ENCODE results near the gene CD2. TPM values are rescaled to one million over a fixed set of nuclear protein-coding genes. Genes with fewer than 3 reads are reported as not detected.

Gene CD2
- total RNA-seq, 2 donors from 2014 or later: 2.1 TPM; not detected in 1

GRCh38 chr1:116763787-116764465, 9.7 kb downstream of the CD2 start:
- Histone ChIP-seq H3K36me3 (replicated peaks in 1 of 2; ENCODE audit: insufficient read depth in 1 of 2, low read depth in 2 of 2) (no peaks in the 10 kb centered on the region), H3K4me1 (peaks cover 4% of the 10 kb centered on the region), H3K27ac (no peak overlapping the region), H3K27me3 (no peaks in the 10 kb centered on the region), H3K9me3 (no peaks in the 10 kb centered on the region), H3K4me3 (no peak overlapping the region)
- intact Hi-C loops (cut with DNase I): no loop called here
- WGBS, 2 donors: 65 to 72% methylated on average over 11 of the region's 11 CpGs
- peak; percentile 55 to 71 (median 58) for DNase-seq
- ATAC-seq: peak; percentile 69
- TF ChIP-seq CTCF (IDR thresholded peaks at IDR 0.05): peak; percentile 35 to 62 (median 56)
- no peak for TF ChIP-seq POLR2A (IDR thresholded peaks at IDR 0.05)

DNA sequence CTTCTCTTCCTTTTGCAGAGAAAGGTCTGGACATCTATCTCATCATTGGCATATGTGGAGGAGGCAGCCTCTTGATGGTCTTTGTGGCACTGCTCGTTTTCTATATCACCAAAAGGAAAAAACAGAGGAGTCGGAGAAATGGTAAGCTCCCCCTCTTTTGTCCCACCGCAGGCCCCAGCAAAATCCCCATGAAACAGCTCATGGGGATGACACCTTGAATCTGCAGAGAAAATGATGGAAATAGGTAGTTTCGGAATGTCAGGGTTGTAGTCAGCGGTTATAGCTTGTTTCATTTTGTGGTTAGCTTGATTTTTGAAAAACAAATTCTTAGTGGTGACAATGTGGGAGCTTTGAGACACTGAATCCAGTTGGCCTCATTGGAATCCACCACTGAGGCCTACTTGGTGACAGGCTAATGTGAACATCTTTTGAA, 10.3 kb downstream of the CD2 start:
- intact Hi-C loops (cut with DNase I): no loop called here
- no peak for TF ChIP-seq CTCF (IDR thresholded peaks at IDR 0.05)
- TF ChIP-seq POLR2A (IDR thresholded peaks at IDR 0.05): no peak

DNA sequence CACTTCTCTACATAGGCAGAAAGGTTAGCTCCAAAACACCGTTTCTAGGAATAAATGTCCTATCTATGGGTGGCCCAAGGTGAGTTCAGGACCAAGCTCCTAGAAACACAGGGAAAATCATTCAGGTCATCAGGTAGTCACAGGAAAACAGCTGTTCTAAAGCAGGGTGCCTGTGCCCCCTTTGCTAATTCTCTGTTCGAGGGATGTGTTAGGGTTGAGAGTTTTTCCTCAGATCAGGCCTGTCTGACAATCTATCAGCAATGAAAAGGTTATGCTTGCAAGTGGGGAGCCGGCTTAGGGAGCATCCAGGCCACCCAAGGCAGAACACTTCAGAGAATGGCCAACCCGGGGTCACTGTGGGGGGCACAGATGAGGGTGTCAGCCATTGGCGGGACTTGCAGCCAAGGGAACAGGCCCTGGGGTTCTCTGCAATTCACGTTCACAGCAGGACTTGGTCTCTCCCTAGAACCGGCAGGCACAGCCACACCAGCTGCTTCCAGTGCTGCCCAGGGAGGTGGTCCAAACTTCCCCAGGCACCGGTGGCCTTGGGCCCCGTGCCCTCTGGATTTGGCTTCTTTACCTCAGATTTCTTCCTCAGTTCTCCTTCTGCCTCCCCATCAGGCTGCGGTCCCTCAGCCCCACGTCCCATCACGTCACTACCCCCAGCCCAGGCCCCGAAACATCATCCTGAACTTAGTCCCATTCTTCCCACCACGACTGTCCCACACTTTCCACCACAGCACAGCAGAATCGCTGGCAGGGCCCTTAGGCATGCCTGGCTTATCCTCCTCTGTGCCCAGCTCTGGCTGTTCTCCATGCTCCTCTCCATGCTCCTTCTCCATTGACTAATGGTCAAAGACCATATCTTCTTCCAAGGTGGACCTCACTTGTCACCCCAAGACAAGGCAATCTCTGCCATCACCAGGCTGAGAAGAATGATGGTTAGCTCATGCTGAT, 11.0 kb downstream of the CD2 start:
- H3K27me3 ChIP-seq: no peaks in the 10 kb centered on the region
- DNase-seq: no peak
- H3K27ac ChIP-seq: no peak overlapping the region
- TF ChIP-seq POLR2A (IDR thresholded peaks at IDR 0.05) (no peak), CTCF (IDR thresholded peaks at IDR 0.05) (no peak)
- peaks cover 4% of the 10 kb centered on the region for H3K4me1 ChIP-seq
- 84 to 87% methylated on average over 15 of the region's 15 CpGs for WGBS, 2 donors
- intact Hi-C loops (cut with DNase I): no loop called here
- no peak overlapping the region for H3K4me3 ChIP-seq
- H3K36me3 ChIP-seq (replicated peaks in 1 of 2; ENCODE audit: insufficient read depth in 1 of 2, low read depth in 2 of 2): no peaks in the 10 kb centered on the region
- H3K9me3 ChIP-seq: no peaks in the 10 kb centered on the region
- no peak for ATAC-seq

More for the DNA sequence above, 10.3 kb downstream of the CD2 start:
- H3K27me3 ChIP-seq: no peaks in the 10 kb centered on the region
- DNase-seq (no peak), ATAC-seq (no peak)
- H3K4me1 ChIP-seq: peaks cover 4% of the 10 kb centered on the region
- H3K9me3 ChIP-seq: no peaks in the 10 kb centered on the region
- no peak overlapping the region for H3K4me3 ChIP-seq
- 84 to 85% methylated on average over 5 of the region's 5 CpGs for WGBS, 2 donors
- H3K27ac ChIP-seq: no peak overlapping the region
- no peaks in the 10 kb centered on the region for H3K36me3 ChIP-seq (replicated peaks in 1 of 2; ENCODE audit: insufficient read depth in 1 of 2, low read depth in 2 of 2)

GRCh38 chr1:116765962-116766361, 11.7 kb downstream of the CD2 start:
- H3K4me1 ChIP-seq: peaks cover 4% of the 10 kb centered on the region
- DNase-seq: no peak
- TF ChIP-seq POLR2A (IDR thresholded peaks at IDR 0.05): no peak
- no peak for TF ChIP-seq CTCF (IDR thresholded peaks at IDR 0.05)
- no peak overlapping the region for H3K27ac ChIP-seq
- ATAC-seq: no peak
- intact Hi-C loops (cut with DNase I): no loop called here
- no peaks in the 10 kb centered on the region for H3K9me3 ChIP-seq
- no peak overlapping the region for H3K4me3 ChIP-seq
- H3K27me3 ChIP-seq: no peaks in the 10 kb centered on the region
- no peaks in the 10 kb centered on the region for H3K36me3 ChIP-seq (replicated peaks in 1 of 2; ENCODE audit: insufficient read depth in 1 of 2, low read depth in 2 of 2)
- WGBS, 2 donors: 91 to 95% methylated on average over 4 of the region's 4 CpGs

All from body of pancreas (tissue), 4 donors.